Hematopoietic multipotent progenitor cell treated with erythropoietin and hydrocortisone succinate and interleukin-3 and kit ligand, for 8 days (in vitro differentiated cells): ENCODE measurements around the gene ADCY5.

ENCODE experiments used
- DNase-seq: peaks from one replicate; pipeline ENCODE4 v3.0.0-alpha.2; 2015

ADCY5 gene

DNA sequence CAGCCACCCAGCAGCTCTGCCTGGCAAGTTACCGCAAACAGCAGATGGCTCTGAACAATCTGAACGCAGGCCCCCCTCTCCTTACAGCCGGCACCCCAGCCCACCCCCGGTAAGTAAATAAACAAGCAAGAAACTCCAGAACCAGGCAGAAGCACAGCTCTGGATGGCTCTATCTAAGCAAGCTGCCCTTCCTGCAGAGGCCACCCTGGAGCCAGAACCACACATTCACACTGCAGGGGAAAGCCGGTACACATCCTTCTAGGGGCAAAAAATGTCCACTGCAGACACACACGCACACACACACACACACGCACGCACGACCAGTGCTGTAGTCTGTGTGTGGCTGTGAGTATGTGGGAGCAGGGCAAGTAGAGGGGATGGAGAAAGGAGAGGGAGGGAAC lies 63.9 kb downstream of the ADCY5 start:
- DNase-seq = no peak

DNA sequence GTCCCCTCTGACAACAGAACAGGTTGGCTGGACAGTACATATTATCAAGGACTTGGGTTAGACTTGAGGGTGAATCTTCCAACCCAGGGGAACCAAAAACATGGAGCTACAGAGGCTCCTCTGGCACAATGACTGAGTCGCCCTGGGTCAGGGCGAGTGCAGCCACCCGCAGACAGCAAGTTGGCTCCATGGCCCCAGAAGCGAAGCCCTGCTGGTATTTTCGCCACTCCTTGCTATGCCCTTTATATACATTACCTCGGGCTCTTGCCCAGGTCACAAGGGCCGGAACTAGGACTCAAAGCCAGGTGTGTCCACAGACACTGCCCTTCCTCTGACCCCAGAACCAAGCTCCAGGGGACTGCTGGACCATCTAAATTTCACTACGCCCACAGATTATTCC lies 64.6 kb downstream of the ADCY5 start:
- DNase-seq = no peak

GRCh38 chr3:123383091-123384053 lies 65.5 kb downstream of the ADCY5 start:
- no peak for DNase-seq

DNA sequence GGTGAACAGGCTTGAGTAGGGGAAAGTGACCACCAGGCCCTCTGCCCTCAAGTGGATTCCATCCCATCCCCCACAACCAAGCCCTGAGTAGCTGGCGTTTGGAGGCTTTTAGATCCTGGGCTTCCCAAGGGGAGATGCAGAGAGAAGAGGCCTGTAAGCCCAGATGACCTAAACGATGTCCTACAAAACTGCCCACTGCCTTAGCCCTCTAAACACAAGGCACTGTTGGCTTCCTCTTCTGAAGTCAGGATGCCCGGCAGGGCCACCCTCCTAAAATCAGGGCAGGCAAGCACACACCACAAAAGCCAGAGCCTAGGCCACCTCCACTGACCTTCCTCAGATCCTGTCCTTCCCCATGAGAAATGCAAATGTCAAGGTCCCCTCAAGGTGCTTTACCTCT lies 68.6 kb downstream of the ADCY5 start:
- no peak for DNase-seq

DNA sequence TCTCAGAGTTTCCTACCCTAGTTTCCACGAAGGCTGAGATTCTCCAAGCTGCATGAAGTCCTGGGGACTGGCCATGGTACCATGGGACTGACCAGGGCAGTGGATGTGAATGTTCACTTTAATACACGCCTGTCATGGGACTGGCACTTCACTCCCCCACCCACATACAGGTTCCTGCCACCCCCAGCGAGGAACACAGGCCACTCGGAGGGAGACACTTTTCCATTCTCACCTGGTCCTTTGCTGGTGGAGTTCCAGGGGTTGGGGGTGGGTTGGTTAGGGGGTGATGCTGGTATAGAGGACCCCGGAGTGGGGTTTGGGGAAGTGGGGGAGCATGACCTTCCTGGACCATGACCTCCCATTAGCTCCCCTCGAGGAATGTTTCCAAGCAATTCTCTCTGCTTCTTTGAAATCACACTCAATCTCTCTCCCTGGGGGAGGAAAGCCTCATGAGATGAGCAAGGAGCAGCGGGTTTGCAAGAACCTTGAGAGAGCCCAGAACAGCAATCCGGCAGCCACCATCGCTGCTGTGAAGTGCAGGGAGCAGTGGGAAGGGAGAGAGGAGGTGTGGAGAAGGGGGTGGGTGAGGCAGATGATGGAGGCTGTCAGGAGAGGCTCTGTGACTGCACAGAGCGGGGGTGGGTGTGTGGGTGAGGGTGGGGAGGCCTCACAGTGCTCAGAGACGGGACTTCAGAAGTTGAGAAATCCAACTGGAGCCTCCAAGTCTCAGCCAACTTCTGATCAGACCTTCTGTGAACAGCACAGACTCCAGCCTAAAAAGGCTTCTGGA lies 69.7 kb downstream of the ADCY5 start:
- no peak for DNase-seq

GRCh38 chr3:123378409-123378915 lies 70.4 kb downstream of the ADCY5 start:
- DNase-seq = no peak

DNA sequence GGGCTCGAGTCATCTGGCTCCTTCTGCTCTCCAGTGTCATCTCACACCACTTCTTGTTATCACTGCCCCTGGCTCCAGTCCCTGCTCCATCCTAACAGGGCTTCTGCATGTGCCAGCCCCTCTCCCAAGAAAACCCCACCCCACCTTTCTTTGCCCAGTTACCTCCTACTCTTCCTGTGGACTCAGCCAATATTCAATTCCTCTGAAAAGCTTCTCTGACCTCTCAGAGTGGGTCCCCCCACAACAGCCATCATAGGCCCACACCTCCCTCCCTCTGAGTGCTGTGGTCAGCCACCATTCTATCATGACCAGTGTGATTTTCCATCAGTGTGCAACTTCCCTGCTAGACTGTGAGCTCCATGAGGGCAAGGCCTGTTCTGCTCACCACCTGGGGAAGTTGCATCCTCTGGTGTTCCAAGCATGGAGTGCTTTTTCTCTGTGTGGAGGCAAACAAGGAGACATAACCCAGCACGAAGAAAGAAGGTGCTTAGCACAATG lies 71.6 kb downstream of the ADCY5 start:
- no peak for DNase-seq

DNA sequence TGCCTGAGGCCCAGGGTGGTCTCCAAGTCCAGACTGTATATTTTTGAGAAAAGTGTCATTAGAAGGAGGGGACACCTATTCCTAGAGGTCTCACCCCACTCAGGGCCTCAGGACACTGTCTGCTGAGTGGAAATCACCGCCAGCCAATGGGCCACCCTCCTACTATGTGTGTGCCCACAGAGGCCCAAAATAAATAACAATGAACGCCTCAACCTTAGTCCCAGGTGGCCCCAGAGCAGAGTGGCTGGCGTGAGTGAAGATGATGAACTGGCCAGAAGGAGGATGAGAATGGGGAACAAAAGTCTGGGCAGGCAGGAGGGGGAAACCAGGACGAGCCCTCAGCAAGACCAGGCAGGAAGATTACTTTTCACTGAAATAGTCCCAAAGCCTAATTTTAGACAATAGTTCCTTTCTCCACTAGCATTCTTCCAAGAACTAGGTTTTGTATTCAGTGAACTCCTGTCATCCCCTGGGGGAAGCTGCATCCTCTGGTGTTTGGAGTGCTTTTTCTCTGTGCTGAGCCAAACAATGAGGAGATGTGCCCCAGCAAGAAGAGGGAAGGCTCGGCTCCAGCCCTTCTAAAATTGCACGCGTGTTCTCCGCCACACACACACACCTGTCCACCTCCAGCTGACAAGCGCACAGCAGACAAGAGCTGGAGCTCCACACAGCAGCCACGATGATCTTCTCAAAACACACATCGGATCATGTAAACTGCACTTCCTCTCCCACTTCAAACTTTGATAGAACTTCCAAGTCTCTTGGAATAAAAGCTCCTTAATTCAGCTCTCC lies 72.2 kb downstream of the ADCY5 start:
- no peak for DNase-seq

DNA sequence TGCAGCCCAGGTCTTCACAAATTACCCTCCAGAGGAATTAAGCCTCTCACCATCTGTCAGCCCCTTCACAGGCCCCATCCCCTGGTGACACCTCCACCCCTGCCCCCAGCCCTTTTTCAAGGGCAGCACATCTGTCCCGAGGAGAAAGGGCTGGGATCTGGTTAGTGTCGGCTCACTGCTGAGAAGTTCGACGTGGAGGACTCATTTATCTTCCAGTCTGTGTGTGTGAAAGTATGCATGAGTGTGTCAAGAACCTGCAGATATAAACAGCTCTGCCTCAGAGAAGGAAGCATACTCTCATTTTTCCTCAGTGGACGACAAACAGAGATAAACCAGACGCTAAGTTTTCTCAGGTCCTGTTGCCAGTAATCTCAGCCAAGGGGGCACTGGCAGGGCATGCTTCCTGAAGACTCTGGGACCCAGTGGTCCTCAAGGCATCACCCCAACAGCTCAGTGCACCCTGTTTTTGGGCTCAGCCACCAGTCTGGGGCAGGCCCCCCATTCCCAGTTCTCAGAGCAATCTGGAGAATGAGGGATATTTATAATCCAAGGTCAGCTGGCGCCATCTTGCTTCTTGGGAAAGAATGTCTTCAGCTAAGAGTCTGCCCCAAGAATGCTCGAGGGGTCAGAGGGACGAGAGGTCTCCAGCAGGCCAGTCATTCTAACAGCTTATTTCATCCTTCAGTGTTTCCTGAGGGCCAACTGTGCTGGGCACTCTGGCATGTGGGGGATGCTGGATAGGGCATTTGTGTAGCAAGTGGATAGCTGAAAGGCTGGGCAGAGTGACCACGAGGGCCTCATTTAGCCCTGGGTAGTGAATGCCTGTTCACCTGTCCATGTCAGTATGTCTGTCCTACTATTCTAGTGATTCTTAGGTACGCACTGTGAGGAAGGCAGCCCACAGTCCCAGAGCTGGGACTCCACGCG lies 73.6 kb downstream of the ADCY5 start:
- DNase-seq = no peak

GRCh38 chr3:123374016-123374415 lies 74.9 kb downstream of the ADCY5 start:
- no peak for DNase-seq

DNA sequence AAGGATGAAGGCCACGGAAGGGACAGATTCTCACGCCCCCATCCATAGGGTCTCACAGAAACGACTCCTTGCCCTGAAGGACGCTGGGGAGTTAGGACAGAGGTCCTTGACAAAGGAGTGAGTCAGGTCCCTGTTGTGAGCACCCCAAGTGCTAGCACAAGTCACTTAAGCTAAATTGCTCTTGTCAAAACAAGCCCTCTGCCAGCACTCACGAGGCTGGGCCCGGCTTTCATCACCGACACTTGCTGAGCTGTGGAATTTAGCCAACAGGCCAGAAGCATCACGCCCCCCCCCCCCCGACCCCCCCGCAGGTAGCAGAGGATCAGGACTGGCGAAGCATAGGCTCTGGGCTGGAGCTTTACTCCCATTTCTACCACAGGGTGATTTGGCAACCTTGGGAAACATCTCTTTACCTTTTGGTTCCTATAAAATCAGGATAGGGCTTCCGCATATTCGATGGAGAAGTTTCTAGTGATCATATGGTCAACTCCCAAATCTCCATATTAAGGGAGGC lies 75.4 kb downstream of the ADCY5 start:
- DNase-seq = no peak

DNA sequence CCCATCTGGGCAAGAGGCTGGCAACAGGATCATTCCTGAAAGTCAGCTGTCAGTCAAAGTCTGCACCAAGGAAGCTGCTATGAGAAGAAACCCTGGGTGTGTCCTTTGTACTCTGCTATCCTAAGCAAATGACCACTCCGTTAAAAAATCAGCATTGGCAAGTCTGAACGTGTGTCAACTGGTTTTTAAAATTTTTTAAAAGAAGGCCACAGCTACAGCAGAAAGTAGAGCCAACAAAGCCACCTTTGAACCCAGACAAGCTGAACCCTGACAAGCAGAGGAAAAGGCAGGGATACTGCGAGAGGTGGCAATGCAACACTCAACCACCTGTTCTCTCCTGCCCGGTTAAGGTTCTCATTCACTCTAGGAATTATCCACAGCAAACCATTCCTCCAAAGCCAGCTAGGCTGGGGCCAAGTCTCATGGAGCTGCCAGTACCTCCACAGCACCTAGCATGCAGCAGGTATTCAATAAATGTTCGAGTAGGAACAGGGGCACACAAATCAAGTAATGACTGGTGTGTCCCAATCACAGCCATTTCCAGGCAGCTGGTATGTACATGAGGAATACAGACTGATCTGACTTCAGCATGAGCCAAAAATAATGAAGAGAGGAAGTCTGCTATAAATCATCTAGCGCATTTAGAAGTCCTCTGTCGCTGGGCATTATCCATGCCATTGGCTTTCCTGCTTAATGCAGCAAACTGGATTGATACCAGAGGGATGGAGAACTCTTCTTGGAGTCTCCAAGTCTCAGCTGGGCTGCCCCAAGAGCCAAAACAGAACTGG lies 76.0 kb downstream of the ADCY5 start:
- no peak for DNase-seq

GRCh38 chr3:123371859-123372685 lies 76.8 kb downstream of the ADCY5 start:
- DNase-seq = no peak

DNA sequence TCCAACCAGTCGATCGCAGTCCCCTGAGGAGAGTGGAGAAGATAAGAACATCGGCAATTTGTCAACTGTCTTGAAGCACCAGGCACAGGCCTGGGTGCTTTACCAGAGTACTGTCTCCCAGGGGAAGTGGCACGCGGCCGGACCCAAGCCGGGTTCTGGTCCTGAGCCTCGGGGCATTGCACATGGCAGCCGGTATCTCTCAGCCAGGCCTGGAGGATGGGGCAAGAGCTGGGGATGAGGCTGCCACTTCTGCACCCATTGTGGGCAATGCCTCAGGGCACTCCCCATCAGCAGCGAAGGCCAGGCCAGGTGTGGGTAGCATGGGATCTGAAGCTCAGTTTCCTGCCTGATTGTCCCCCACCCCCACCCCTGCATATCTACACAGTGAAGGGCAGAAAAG lies 77.5 kb downstream of the ADCY5 start:
- DNase-seq = no peak

- DNase-seq = no peak
These were observed 78.1 kb downstream of the ADCY5 start for GRCh38 chr3:123370819-123371218.

DNA sequence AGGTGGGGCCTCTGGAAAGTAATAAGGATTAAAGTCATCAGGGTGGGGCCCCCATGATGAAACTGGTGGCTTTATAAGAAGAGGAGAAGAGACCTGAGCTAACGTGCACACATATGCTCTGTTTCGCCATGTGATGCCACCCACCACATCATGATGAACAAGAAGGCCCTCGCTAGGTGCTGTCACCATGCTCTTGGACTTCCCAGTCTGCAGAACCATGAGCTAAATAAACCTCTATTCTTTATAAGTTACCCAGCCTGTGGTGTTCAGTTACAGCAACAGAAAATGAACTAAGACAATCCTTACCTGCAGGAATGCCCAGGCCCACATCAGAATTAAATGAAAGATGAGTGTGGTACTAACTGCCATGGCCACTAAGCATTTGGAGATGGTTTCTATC lies 79.8 kb downstream of the ADCY5 start:
- no peak for DNase-seq

DNA sequence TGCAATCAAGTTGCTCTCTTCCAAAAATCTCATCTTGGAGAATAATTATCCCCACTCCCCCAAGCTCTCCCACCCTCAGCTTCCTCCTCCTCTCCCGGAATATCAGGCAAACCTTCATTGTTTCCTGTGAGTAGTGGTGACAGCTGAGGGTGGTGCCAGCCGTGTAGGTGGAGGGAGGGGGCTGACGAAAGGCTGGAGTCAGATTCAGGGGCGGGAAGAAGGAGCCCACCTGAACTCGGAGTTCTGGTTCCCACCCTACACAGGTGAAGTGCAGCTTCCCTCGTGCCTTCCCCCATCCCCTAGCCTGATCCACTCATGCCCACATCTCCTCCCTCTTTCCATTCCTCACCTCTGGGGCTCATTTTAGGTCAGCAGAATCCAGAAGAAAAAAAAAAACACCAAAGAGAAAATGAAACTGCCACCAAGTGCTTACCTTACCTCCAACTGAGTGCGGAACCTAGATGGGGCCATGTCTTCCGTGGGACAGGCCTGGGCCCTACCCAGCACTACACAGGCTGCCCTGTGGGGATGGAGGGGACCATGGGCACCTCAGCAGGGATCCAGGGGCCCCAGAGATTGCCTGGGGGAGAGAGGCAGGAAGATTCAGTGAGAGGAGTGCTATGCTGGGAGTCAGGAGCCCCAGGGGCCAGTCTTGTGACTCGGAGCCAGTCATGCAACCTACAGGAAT lies 81.3 kb downstream of the ADCY5 start:
- no peak for DNase-seq

GRCh38 chr3:123365450-123366143 lies 83.3 kb downstream of the ADCY5 start:
- DNase-seq = peak; percentile 21
